HG02588 (cell line): ENCODE data around the gene EXO1.
"Not testable (repeated sequence)": the region's sequence is repeated elsewhere in the genome, so short reads cannot be mapped to it uniquely, and the experiment has no call there.

Source experiments
- ATAC-seq: cut with Tn5 transposase; IDR thresholded peaks from one replicate; pipeline ENCODE4 v1.9.1; 2021; ENCODE audit warnings: mild to moderate bottlenecking, moderate library complexity; ENCODE audit not compliant: unreplicated experiment

Gene EXO1

DNA sequence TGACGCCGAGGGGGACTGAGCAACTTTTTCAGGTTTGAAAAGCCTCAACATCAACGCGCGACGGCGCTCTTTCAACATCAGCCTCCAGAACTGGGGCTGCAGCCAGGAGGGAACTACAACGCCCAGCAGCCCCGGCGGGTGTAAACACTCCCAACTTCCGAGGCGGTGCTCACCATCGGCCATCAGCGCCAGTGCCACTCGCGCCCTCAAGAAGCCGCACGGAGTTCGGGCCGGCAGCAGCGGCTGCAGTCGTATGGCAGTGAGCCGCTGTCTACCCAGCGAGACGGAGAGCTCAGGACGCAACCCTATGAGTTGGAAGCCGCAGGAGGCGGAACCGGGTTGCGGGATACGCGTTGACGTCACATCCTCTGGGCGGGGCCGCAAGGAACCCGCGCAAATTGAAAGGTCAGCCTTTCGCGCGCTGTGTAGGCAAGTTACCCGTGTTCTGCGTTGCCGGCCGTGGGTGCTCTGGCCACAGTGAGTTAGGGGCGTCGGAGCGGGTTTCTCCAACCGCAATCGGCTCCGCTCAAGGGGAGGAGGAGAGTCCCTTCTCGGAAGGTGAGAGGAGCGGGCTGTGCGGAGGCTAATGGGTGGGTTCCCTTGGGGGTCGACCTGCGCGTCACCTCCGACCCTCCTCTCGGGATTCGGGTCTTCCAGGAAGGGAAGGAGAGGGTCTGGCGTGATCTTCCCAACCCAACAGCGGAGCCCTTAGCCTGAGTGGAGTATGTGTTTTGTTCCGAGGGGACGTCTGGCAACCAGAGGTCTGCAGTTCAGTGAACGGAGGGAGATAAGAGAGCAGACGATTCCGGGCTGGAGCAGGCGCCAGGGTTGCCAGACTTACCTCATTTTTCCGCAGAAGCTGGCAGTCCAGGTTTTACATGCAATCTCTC lies at the start of gene EXO1:
EXO1 (plus strand) TSS at position 409 of the 890 bp plus-strand sequence. CDS start 2,222 bp downstream, outside the sequence.
- ATAC-seq, result peak; percentile 98

DNA sequence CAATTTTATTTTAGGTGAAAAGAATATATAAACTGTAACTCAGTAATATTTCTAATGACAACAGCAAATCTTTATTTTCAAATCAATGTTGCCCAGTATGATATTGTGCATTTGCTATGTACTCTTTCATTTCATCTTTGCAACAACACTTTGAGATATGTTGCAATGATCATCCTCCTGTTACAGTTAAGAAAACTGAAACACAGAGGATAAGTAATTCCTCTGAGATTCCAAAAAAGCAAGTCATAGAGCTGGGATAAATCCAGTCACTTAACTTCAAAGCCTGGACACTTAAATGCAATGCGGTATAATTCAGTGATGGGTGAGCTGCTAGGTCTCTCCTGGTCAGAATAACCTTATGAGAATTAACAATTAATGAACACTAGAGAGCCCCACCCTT lies 48.6 kb upstream of the EXO1 start:
- no peak for ATAC-seq

DNA sequence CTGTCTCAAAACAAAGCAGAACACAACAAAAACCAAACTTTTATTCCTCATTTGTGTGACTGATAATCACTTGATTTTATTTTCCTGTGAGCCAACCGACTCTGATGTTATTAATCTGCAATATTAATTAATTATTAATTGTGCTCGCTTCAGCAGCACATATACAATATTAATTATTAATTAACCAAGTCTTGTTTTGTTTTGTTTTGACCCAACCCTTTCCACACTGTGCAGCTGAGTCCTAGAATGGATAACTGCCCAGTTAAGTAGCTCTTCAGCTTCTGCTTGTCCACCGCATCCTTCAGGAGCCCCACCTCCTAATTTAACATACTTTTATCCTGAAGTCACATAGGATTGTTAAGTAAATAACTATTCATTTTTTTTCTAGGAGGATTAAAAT lies 47.4 kb upstream of the EXO1 start:
- ATAC-seq, result no peak

DNA sequence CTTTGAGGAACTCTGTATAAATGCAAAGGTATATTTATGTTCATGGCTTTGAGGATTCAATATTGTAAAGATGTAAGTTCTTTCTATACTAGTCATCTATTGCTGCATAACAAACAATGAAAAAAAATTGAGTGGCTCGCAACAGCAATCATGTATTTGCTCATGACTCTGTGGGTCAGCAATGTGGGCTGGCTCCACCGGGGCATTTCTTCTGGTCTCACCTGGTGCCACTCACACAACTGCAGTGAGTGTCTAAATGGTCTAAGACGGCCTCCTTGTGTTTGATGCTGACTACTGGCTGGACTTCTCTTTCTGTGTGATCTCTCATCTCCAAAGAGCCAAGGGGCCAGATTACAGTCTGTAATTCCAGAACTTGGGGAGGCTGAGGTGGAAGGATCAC lies 45.1 kb upstream of the EXO1 start:
- no peak for ATAC-seq

DNA sequence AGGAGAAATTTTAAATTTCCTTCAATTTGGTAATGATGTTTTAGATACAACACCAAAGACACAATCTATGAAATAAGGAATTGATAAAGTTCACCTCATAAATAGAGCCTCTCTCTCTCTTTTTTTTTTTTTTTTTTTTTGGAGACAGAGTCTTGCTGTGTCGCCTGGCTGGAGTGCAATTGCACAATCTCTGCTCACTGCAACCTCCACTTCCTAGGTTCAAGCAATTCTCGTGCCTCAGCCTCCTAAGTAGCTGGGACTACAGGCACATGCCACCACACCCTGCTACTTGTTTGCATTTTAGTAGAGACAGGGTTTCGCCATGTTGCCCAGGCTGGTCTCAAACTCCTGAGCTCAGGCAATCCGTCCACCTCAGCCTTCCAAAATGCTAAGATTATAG lies 43.3 kb upstream of the EXO1 start:
- ATAC-seq, result not testable (repeated sequence)

DNA sequence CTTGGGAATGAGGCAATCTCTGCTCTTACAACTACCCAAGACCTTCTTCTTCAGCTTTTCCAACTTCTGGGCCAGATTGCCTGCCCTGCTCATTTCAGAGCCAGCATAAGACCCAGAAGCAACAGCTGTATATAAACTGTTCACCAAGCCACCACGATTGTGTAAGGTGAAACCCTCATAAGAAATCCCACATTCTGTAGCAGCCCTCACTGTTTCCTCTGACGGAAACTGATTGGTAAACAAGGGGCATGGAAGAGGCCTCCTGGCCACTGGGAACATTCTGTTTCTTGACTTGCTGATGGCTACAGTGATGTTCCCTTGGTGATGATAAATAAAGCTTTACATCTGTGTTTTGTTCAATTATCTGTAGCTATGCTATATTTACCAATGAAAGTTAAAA lies 39.7 kb upstream of the EXO1 start:
- ATAC-seq, result no peak

DNA sequence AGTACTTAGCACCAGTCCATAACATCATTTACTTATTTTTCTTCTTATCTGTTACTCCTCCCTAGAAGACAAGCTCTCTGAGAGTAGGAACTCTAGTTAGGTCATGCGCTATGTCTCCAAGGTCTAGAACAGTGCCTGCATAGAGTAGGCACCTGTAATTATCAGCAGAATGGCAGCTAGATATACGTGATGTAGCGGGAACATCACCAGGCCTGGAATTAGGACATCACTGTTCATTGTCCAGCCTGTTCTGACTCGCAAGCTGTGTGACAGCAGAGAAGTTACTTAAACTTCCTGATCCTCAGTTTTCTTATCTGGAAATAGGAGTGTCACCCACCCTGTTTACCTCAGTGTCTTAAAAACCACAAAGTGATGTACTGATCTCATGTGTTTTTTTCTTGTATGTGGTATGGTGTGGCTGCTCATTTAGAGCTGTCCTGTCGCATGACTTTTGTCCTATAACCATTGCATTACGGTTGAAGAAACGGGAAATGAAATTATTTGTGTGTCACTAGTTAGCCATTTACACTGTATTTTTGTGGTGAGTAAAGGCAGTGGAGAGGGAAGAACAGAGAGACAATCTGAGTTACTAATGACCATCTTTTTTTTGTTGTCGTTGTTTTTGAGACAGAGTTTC lies 37.1 kb upstream of the EXO1 start:
- ATAC-seq, result peak; percentile 57

DNA sequence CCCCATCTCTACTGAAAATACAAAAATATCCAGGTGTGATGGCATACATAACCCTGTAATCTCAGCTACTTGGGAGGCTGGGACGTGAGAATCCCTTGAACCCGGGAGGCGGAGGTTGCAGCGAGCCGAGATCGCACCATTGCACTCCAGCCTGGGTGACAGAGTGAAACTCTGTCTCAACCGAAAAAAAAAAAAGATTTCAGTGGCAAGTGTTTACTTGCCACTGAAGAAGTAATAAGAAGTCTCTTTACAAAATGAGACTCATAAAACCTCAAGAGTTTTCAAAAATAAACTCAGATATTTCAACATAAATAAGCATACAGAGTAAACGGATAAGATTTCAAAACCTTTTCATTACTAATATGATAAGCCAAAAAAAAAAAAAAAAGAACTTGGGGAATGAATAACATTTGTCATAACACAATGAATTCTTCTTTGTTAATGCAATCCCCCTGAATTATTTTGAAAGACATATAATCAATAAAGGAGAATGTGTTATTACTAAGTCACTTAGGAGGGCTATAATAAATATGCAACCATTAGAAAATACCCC lies 34.2 kb upstream of the EXO1 start:
- no peak for ATAC-seq

DNA sequence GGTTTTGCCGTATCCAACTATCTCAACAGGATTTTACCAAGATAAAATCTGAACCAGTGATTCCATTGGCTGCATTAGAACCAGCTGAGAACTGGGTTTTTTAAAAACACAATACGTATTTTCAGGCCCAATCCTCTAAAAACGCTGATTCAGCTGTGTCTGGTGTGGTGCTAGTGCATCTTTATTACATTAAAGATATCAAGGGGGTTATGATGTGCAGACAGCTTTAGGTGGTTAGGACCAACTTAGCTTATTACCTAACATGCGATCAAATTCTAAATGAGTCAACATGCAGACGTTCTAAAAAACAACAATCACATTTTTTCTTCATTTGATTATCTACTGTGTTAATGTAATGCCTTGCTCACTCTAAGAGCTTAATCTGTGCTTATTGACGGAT lies 32.0 kb upstream of the EXO1 start:
- no peak for ATAC-seq

DNA sequence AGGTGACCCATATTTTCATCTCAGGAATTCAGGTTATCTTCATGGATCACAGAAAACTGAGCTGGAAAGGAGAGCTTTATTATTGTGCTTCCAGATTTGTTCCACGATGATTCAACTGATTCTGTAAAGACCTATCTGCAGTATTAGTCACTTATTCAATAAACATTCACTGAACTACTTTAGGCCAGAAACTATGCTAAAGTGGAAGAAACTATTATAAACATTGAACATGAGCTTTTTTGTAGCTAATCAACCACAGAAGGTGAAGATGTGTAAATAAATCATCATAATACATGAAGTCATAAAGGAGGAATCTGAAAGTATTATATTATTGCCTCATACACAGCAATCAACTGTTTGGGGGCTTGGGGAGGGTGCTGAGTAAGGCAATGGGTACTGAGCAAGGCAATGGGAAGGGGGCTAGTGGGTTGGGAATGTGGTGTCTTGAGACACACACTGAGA lies 30.6 kb upstream of the EXO1 start:
- ATAC-seq, result no peak

DNA sequence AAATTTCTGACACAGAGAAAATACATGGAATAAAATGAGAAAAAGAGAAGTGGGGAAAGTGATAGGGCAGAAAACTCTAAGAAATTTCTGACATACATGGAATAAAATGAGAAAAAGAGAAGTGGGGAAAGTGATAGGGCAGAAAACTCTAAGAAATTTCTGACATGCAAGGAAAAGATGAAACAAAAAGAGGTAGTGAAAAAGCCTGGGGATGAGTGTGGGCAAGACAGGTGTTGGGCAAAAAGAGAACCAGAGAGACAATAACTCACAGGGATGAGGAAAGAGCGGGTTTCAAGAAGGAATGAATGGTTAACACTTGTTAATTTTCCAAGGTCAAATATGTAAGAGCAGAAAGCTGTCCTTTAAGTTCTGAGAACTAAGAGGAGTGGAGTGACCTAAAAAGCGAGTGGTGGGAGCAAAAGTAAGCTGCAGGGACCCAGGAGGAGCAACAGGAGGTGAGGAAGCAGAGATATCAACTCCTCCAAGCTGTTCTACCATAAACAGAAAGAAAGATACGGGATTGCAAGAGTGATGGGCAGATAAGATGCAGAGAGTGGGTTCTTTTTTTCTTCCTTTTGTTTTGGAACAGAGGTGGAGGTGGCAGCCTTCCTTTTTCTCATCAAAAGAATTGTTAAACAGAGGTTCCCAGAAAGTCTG lies 29.9 kb upstream of the EXO1 start:
- no peak for ATAC-seq

DNA sequence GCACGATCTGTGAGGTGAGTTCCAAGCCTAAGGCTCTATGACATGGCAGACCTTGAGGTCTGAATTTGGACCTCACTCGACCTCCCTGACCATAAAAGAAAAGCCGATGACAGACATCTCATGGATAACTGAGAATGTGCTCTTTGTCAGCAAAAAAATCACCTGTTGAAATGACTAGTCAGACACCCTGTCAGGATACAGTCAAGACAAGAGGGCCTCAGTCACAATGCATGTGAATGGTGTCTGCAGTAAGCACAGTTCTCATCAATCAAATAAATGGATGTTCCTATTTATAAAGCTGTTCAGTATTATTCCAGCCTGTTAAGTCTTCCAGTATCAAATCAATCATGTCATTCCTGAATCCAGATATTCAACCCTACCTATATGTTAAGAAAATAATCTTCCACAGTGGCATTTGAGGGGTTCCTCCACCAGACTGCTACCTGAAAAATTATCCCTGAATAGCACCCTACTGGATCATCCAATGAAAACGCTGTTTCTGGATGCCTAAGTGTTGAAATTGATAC lies 28.6 kb upstream of the EXO1 start:
- no peak for ATAC-seq

DNA sequence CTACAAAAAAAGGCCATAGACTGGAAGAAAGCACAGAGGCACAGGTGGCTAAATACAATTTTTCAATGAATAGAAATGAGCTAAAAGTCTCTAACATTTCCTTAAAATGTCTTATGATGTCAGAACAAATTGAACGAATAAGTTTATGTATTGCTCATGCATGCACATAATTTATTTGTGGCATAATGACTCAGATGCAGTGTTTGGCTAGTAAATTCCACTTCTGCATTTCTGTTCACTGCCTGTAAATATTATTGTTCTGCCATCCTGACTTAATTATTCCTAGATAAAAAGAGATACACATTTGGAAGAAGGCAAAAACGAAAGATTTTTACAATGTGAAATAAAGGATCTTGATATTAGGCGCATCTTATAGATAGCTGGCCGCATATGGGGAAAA lies 26.6 kb upstream of the EXO1 start:
- ATAC-seq, result no peak

DNA sequence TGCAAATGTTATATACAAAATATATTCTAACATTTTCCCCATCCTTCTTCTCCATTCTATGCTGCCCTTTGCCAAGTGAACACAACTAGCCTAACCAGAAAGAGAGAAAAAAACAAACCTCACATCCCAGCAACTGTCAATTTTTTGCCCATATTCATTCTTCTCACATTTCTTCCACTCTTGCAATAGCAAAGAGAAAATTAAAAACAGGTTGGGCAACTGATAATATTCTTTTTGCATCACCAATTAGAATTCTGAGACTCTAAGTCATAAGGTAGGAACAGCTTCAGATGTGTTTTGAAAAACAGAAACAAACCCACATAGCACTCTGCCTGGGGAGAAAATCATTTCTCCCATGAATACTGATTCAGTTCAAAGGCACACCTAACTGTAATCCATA lies 25.2 kb upstream of the EXO1 start:
- ATAC-seq, result no peak

DNA sequence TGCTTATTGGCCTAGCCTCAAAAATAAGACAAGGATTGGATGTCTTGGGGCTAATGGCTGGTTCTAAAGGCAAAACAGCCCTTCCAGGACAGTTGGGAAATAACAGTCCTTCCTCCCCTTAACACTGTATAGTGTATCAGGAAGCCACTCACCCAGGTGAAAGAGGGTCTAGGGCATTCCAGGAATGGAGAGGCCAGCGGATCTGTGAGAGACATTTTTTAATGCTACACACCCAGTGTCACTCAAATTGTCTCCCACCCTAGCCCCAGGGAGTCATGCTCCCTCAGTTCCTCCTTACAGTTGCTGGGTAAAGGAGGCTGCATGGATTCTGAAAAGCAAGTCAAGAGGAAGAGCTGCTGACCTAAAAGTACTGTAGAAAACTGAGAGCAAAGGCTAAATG lies 24.1 kb upstream of the EXO1 start:
- ATAC-seq, result no peak

DNA sequence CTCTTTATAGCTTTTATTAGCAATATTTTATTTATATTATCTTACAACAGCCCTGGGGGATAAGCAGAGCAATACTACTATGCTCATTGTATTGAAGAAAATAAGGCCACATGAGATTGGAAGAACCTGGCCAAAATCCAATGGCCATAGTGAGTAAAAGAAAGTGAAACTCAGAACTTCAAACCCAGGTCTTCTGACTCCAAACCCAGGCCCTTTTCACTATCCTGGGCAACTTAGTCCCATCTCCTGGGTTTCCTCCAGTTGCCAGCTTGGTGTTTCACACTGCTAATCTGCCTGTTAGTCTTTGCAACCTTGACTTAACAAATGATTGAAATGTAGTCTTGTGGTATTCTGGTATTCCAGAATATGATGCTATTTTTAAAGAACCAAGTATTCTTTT lies 22.4 kb upstream of the EXO1 start:
- no peak for ATAC-seq

DNA sequence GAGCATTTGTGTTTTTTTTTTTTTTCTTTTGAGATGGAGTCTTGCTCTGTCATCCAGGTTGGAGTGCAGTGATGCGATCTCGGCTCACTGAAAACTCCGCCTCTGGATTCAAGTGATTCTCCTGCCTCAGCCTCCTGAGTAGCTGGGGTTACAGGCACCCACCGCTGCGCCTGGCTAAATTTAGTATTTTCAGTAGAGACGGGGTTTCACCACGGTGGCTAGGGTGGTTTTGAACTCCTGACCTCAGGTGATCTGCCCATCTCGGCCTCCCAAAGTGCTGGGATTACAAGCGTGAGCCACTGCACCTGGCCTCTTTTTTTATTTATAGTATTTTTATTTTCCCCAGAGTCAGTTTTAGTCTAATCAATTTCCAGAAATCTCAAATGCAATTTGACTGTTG lies 21.4 kb upstream of the EXO1 start:
- ATAC-seq, result not testable (repeated sequence)

DNA sequence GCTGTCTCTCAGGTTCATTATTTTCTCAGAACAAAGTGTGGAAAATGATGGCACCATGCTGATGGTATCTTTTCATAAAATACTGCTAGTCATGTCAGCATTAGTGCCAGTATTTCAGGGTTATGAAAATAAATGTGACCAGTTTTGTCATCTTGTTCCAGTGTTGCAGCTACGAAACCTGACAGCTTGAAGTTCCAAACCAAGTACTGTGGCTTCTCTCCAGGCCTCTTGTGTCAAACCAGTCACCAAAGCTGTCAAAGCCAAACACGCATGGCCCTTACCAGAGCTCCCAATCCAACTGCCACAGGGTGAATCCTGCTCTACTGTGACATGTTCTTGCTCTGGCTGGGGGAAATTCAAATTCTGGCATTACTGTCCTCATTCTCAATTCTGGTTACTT lies 20.7 kb upstream of the EXO1 start:
- ATAC-seq, result no peak

DNA sequence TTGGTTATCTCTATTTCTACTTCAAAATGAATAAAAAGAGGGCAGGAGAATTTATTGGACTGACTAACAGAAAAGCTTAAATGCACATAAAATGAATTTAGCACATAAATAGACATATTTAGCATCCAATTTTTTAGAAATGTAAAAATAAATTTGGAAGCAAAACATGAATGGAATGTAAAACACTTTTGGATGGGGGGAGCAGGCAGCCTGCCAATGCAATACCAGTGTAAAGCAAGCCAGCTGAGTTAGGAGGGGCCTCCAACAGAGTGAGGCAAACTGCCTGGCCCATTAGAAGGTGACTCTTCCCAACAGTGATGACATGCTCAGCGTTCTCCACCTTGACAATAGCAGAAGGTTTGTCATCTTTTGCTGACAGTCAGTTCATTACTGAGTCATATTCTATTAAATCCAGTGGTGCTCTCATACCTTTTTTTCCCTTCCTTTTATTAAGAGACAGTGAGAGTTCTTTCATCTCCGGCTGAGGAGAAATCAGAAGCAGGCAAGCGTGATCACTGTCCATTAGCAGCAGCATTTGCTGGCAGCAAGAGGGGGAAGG lies 19.5 kb upstream of the EXO1 start:
- no peak for ATAC-seq

DNA sequence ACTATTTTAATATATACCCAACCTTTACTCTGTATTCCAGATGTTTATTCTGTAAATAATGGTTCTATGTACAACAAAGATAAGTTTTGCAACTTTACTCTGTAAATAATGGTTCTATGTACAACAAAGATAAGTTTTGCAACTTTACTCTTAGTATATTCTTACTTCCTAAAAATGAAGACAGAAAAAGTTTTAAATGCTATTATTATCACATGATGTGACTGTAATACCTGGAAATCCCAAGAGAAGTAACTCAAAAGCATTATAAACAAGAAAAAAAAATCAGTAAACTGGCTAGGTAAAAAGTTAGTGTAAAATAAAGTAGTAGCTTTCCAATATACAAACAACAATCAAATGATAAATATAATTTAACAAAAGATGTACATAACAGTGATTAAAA lies 18.5 kb upstream of the EXO1 start:
- no peak for ATAC-seq
